Caco-2 (cell line): ENCODE measurements around the gene ARPC2. TPM values are rescaled to one million over a fixed set of nuclear protein-coding genes. Genes with fewer than 3 reads are reported as not detected.
A peak's percentile ranks its signal among the peaks of the same experiment; 100 is the strongest.

Experiments
- BruUV-seq: library from RNA; stranded (reverse); fragments of 400-500 nt; replicated peaks from 2 replicates; lab custom pipeline; 2021; lab: Mats Ljungman, UMichigan
- CTCF ChIA-PET: fragments of 300-600 bp; sonication (Branson Sonifier 250); formaldehyde crosslinking; loops from one replicate; lab custom pipeline; 2022; ENCODE audit warnings: antibody characterized with exemption; lab: Charles Lee
- POLR2A ChIA-PET: fragments of 300-600 bp; sonication (Branson Sonifier 250); formaldehyde crosslinking; loops from one replicate; lab custom pipeline; 2022; ENCODE audit warnings: antibody characterized with exemption; lab: Charles Lee
- DNase-seq, 2 experiments: peaks; one replicate each; pipeline versions ENCODE4 v3.0.0 to v3.0.0-alpha.2; 2020 to 2022
- H3K27me3 ChIP-seq: replicated peaks from 2 replicates; pipeline ENCODE4 v1.6.0; 2011; ENCODE audit warnings: low read length; ENCODE audit not compliant: control insufficient read depth, insufficient read depth
- H3K36me3 ChIP-seq: 2 replicates; pipeline ENCODE4 v1.5.1; 2011; ENCODE audit warnings: low read length; ENCODE audit not compliant: control insufficient read depth, insufficient read depth
- H3K4me1 ChIP-seq: fragments of 250-450 bp; sonication (Bioruptor Pico); 2 replicates; pipeline ENCODE4 v1.5.1; 2020; ENCODE audit warnings: mild to moderate bottlenecking
- H3K4me3 ChIP-seq: 2 replicates; pipeline ENCODE4 v1.5.1; 2011; ENCODE audit warnings: low read depth, mild to moderate bottlenecking, control low read depth, low read length
- H3K9me3 ChIP-seq: fragments of 250-450 bp; sonication (Bioruptor Pico); 2 replicates; pipeline ENCODE4 v1.5.1; 2020; ENCODE audit warnings: mild to moderate bottlenecking, moderate library complexity
- H3K27ac Mint-ChIP-seq: one replicate; pipeline ENCODE4 v1.8.0; 2022; ENCODE audit warnings: mixed read lengths; ENCODE audit not compliant: unreplicated experiment
- H3K27me3 Mint-ChIP-seq: one replicate; pipeline ENCODE4 v1.8.0; 2022; ENCODE audit warnings: mixed read lengths; ENCODE audit not compliant: insufficient read depth, unreplicated experiment
- H3K36me3 Mint-ChIP-seq: one replicate; pipeline ENCODE4 v1.8.0; 2022; ENCODE audit warnings: mild to moderate bottlenecking, mixed read lengths; ENCODE audit not compliant: insufficient read depth, unreplicated experiment
- H3K4me1 Mint-ChIP-seq: one replicate; pipeline ENCODE4 v1.8.0; 2022; ENCODE audit warnings: low read depth, mixed read lengths; ENCODE audit not compliant: unreplicated experiment
- H3K4me3 Mint-ChIP-seq: one replicate; pipeline ENCODE4 v1.8.0; 2022; ENCODE audit warnings: mild to moderate bottlenecking, moderate library complexity, mixed read lengths; ENCODE audit not compliant: unreplicated experiment
- H3K9me3 Mint-ChIP-seq: one replicate; pipeline ENCODE4 v1.8.0; 2022; ENCODE audit warnings: mixed read lengths; ENCODE audit not compliant: unreplicated experiment
- CTCF ChIP-seq, 2 experiments: fragments of 200-600 bp in 1 of 2; IDR thresholded peaks; 1 replicate in 1 of 2; 2 replicates in 1 of 2; pipeline versions ENCODE4 v1.5.1 to v1.8.0; 2011 to 2022; ENCODE audit warnings: antibody characterized with exemption in 1 of 2, control low read depth in 1 of 2, inconsistent platforms in 1 of 2, low read depth in 1 of 2, low read length in 1 of 2, mild to moderate bottlenecking in 1 of 2, moderate library complexity in 1 of 2; ENCODE audit not compliant: insufficient read depth in 1 of 2, severe bottlenecking in 1 of 2, unreplicated experiment in 1 of 2
- intact Hi-C: fragments of 100-400 bp; cut with micrococcal nuclease; formaldehyde crosslinking; loops from one replicate; pipeline ENCODE4 v1.10.0; 2022; ENCODE audit not compliant: unreplicated experiment
- total RNA-seq: library from RNA; stranded (reverse); gene quantifications from 2 replicates; pipeline ENCODE4 v1.2.3, GENCODE V29; 2022

The ARPC2 gene
- total RNA-seq, 1 experiment from 2014 or later: 284 TPM

GRCh38 chr2:218249691-218250090 lies 32.7 kb downstream of the ARPC2 start:
- H3K36me3 ChIP-seq: peaks cover 16% of the 10 kb centered on the region
- H3K4me1 ChIP-seq: no peaks in the 10 kb centered on the region
- ChIA-PET CTCF (no interaction called here), POLR2A (no interaction called here)
- no peaks in the 10 kb centered on the region for H3K27me3 Mint-ChIP-seq
- no peak overlapping the region for H3K4me3 Mint-ChIP-seq
- intact Hi-C loops: no loop called here
- TF ChIP-seq CTCF (IDR thresholded peaks at IDR 0.05; ENCODE audit: insufficient read depth in 1 of 2, low read depth in 1 of 2, low read length in 1 of 2, severe bottlenecking in 1 of 2, unreplicated experiment in 1 of 2): no peak
- peaks cover 4% of the 10 kb centered on the region for H3K4me1 Mint-ChIP-seq
- DNase-seq: no peak
- H3K9me3 ChIP-seq: no peaks in the 10 kb centered on the region
- H3K9me3 Mint-ChIP-seq: no peaks in the 10 kb centered on the region
- no TSS peak for BruUV-seq
- no peak overlapping the region for H3K27ac Mint-ChIP-seq
- H3K27me3 ChIP-seq: no peaks in the 10 kb centered on the region
- H3K36me3 Mint-ChIP-seq: peaks cover 98% of the 10 kb centered on the region
- H3K4me3 ChIP-seq: no peak overlapping the region

DNA sequence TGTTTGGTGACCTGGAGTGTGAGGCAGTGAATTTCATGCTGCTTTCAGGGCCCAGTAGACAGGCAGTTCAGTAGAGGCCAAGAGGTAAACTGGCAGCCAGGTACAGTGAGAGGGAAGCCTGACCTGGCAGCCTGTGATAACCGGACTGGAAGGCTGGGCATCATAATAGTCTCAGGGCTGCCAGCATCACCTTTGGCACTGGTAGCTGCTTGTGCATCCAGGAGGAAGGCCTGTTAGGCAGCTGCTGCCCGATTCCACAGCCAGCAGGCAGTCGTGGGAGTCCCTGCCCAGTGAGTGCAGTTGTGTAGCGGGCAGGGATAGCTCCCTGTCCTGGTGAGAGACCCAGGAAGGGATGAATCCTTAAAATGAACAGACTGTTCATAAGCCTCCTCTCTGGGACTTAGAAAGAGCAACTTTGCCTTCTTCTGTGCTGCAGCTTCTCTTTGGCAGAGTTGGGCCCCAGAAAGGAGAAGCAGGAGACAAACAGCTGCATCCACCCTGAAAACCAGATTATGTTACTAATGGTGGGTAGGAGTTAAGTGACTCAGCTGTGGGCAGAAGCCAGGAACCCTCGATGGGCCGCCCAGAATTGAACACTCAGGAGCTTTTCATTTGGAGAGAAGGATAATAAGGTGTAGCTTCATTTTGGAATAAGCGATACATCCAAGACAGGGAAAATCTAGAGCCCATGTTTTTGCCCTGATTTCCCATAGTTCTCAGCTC lies 35.7 kb downstream of the ARPC2 start:
- Histone ChIP-seq H3K27me3 (no peaks in the 10 kb centered on the region), H3K36me3 (peaks cover 10% of the 10 kb centered on the region), H3K4me3 (no peak overlapping the region), H3K4me1 (no peaks in the 10 kb centered on the region), H3K9me3 (no peaks in the 10 kb centered on the region)
- no TSS peak for BruUV-seq
- no peaks in the 10 kb centered on the region for H3K27me3 Mint-ChIP-seq
- no peak overlapping the region for H3K4me3 Mint-ChIP-seq
- intact Hi-C loops: no loop called here
- H3K36me3 Mint-ChIP-seq: peaks cover 90% of the 10 kb centered on the region
- DNase-seq: peak in 1 of 2 experiments; percentile 21
- no peak overlapping the region for H3K27ac Mint-ChIP-seq
- ChIA-PET POLR2A (interaction anchor here (1.0 kb wide), 1 partner anchor 14 kb away, joined by 3 read pairs; no protein-coding TSS in a partner anchor), CTCF (interaction anchor here (0.6 to 1.1 kb wide), 2 partner anchors 22 to 147 kb away, joined by 3 read pairs; partner anchors contain the start of gene CTDSP1)
- H3K4me1 Mint-ChIP-seq: no peaks in the 10 kb centered on the region
- H3K9me3 Mint-ChIP-seq: no peaks in the 10 kb centered on the region
- no peak for TF ChIP-seq CTCF (IDR thresholded peaks at IDR 0.05; ENCODE audit: insufficient read depth in 1 of 2, low read depth in 1 of 2, low read length in 1 of 2, severe bottlenecking in 1 of 2, unreplicated experiment in 1 of 2)

GRCh38 chr2:218253232-218253625 lies 36.2 kb downstream of the ARPC2 start:
- peaks cover 87% of the 10 kb centered on the region for H3K36me3 Mint-ChIP-seq
- TF ChIP-seq CTCF (IDR thresholded peaks at IDR 0.05; ENCODE audit: insufficient read depth in 1 of 2, low read depth in 1 of 2, low read length in 1 of 2, severe bottlenecking in 1 of 2, unreplicated experiment in 1 of 2): no peak
- POLR2A ChIA-PET: interaction anchor here (1.0 kb wide), 1 partner anchor 14 kb away, joined by 3 read pairs; no protein-coding TSS in a partner anchor
- no TSS peak for BruUV-seq
- H3K27me3 ChIP-seq: no peaks in the 10 kb centered on the region
- H3K27me3 Mint-ChIP-seq: no peaks in the 10 kb centered on the region
- H3K36me3 ChIP-seq: peaks cover 10% of the 10 kb centered on the region
- no peak overlapping the region for H3K4me3 Mint-ChIP-seq
- CTCF ChIA-PET: interaction anchor here (1.1 kb wide), 1 partner anchor 22 kb away, joined by 3 read pairs; no protein-coding TSS in a partner anchor
- no peak overlapping the region for H3K27ac Mint-ChIP-seq
- DNase-seq: peak in 1 of 2 experiments; percentile 27
- H3K4me3 ChIP-seq: no peak overlapping the region
- H3K9me3 Mint-ChIP-seq: no peaks in the 10 kb centered on the region
- H3K4me1 Mint-ChIP-seq: no peaks in the 10 kb centered on the region
- intact Hi-C loops: no loop called here
- H3K4me1 ChIP-seq: no peaks in the 10 kb centered on the region
- no peaks in the 10 kb centered on the region for H3K9me3 ChIP-seq
